ENCODE measurements around the gene CILP.

The CILP gene

GRCh38 chr15:65210770-65211481 lies at the start of gene CILP:
CILP (minus strand) TSS chr15:65211473; CDS start chr15:65209755, 1,718 bp downstream.
- Histone ChIP-seq H3K9me3 (ENCODE audit: low read length) (no peaks in the 10 kb centered on the region), H3K4me1 (ENCODE audit: insufficient read depth, low read length) (peaks cover 43% of the 10 kb centered on the region), H3K4me3 (ENCODE audit: low read depth in 1 of 2, low read length in 2 of 2) (peak within 1 kb of the TSS in 1 of 2 donors; percentile 22), H3K9ac (ENCODE audit: low read length) (no peak within 1 kb of the TSS), H3K27ac (ENCODE audit: low read depth, low read length) (no peak within 1 kb of the TSS), H3K27me3 (ENCODE audit: control insufficient read depth in 1 of 2, insufficient read depth in 2 of 2, low read length in 2 of 2) (no peaks in the 10 kb centered on the region), H3K36me3 (ENCODE audit: insufficient read depth, low read length) (no peaks in the 10 kb centered on the region)

- Histone ChIP-seq H3K27ac (ENCODE audit: low read depth, low read length) (peak overlapping the region; percentile 79), H3K4me3 (ENCODE audit: low read depth in 1 of 2, low read length in 2 of 2) (no peak overlapping the region), H3K4me1 (ENCODE audit: insufficient read depth, low read length) (peaks cover 71% of the 10 kb centered on the region), H3K36me3 (ENCODE audit: insufficient read depth, low read length) (peaks cover 10% of the 10 kb centered on the region), H3K9me3 (ENCODE audit: low read length) (no peaks in the 10 kb centered on the region), H3K9ac (ENCODE audit: low read length) (no peak overlapping the region), H3K27me3 (ENCODE audit: control insufficient read depth in 1 of 2, insufficient read depth in 2 of 2, low read length in 2 of 2) (no peaks in the 10 kb centered on the region)
These were observed 49.7 kb upstream of the CILP start for GRCh38 chr15:65260968-65261367.

- peaks cover 64% of the 10 kb centered on the region for H3K4me1 ChIP-seq (ENCODE audit: insufficient read depth, low read length)
- H3K27ac ChIP-seq (ENCODE audit: low read depth, low read length) = peak overlapping the region; percentile 79
- H3K27me3 ChIP-seq (ENCODE audit: control insufficient read depth in 1 of 2, insufficient read depth in 2 of 2, low read length in 2 of 2) = no peaks in the 10 kb centered on the region
- H3K9ac ChIP-seq (ENCODE audit: low read length) = no peak overlapping the region
- H3K4me3 ChIP-seq (ENCODE audit: low read depth in 1 of 2, low read length in 2 of 2) = peak overlapping the region in 1 of 2 donors; percentile 7
- H3K9me3 ChIP-seq (ENCODE audit: low read length) = no peaks in the 10 kb centered on the region
- H3K36me3 ChIP-seq (ENCODE audit: insufficient read depth, low read length) = peaks cover 10% of the 10 kb centered on the region
These were observed 48.1 kb upstream of the CILP start for GRCh38 chr15:65259367-65259797.

GRCh38 chr15:65258375-65259262 lies 47.3 kb upstream of the CILP start:
- no peaks in the 10 kb centered on the region for H3K9me3 ChIP-seq (ENCODE audit: low read length)
- H3K27ac ChIP-seq (ENCODE audit: low read depth, low read length) = peak overlapping the region; percentile 79
- H3K27me3 ChIP-seq (ENCODE audit: control insufficient read depth in 1 of 2, insufficient read depth in 2 of 2, low read length in 2 of 2) = no peaks in the 10 kb centered on the region
- peak overlapping the region in 1 of 2 donors; percentile 7 for H3K4me3 ChIP-seq (ENCODE audit: low read depth in 1 of 2, low read length in 2 of 2)
- no peak overlapping the region for H3K9ac ChIP-seq (ENCODE audit: low read length)
- peaks cover 10% of the 10 kb centered on the region for H3K36me3 ChIP-seq (ENCODE audit: insufficient read depth, low read length)
- peaks cover 66% of the 10 kb centered on the region for H3K4me1 ChIP-seq (ENCODE audit: insufficient read depth, low read length)

GRCh38 chr15:65255486-65256140 lies 44.3 kb upstream of the CILP start:
- Histone ChIP-seq H3K4me1 (ENCODE audit: insufficient read depth, low read length) (peaks cover 62% of the 10 kb centered on the region), H3K9me3 (ENCODE audit: low read length) (no peaks in the 10 kb centered on the region), H3K27me3 (ENCODE audit: control insufficient read depth in 1 of 2, insufficient read depth in 2 of 2, low read length in 2 of 2) (no peaks in the 10 kb centered on the region), H3K36me3 (ENCODE audit: insufficient read depth, low read length) (peaks cover 8% of the 10 kb centered on the region), H3K4me3 (ENCODE audit: low read depth in 1 of 2, low read length in 2 of 2) (no peak overlapping the region), H3K9ac (ENCODE audit: low read length) (no peak overlapping the region), H3K27ac (ENCODE audit: low read depth, low read length) (no peak overlapping the region)

GRCh38 chr15:65254758-65255157 lies 43.5 kb upstream of the CILP start:
- no peaks in the 10 kb centered on the region for H3K9me3 ChIP-seq (ENCODE audit: low read length)
- no peaks in the 10 kb centered on the region for H3K36me3 ChIP-seq (ENCODE audit: insufficient read depth, low read length)
- peak overlapping the region; percentile 56 for H3K27ac ChIP-seq (ENCODE audit: low read depth, low read length)
- no peaks in the 10 kb centered on the region for H3K27me3 ChIP-seq (ENCODE audit: control insufficient read depth in 1 of 2, insufficient read depth in 2 of 2, low read length in 2 of 2)
- peaks cover 56% of the 10 kb centered on the region for H3K4me1 ChIP-seq (ENCODE audit: insufficient read depth, low read length)
- no peak overlapping the region for H3K9ac ChIP-seq (ENCODE audit: low read length)
- H3K4me3 ChIP-seq (ENCODE audit: low read depth in 1 of 2, low read length in 2 of 2) = peak overlapping the region in 1 of 2 donors; percentile 10

- H3K27me3 ChIP-seq (ENCODE audit: control insufficient read depth in 1 of 2, insufficient read depth in 2 of 2, low read length in 2 of 2) = no peaks in the 10 kb centered on the region
- H3K9ac ChIP-seq (ENCODE audit: low read length) = no peak overlapping the region
- H3K4me1 ChIP-seq (ENCODE audit: insufficient read depth, low read length) = peaks cover 56% of the 10 kb centered on the region
- H3K4me3 ChIP-seq (ENCODE audit: low read depth in 1 of 2, low read length in 2 of 2) = peak overlapping the region in 1 of 2 donors; percentile 10
- H3K36me3 ChIP-seq (ENCODE audit: insufficient read depth, low read length) = no peaks in the 10 kb centered on the region
- H3K27ac ChIP-seq (ENCODE audit: low read depth, low read length) = peak overlapping the region; percentile 56
- H3K9me3 ChIP-seq (ENCODE audit: low read length) = no peaks in the 10 kb centered on the region
These were observed 43.1 kb upstream of the CILP start for GRCh38 chr15:65254356-65254755.

- Histone ChIP-seq H3K27ac (ENCODE audit: low read depth, low read length) (no peak overlapping the region), H3K9ac (ENCODE audit: low read length) (no peak overlapping the region), H3K27me3 (ENCODE audit: control insufficient read depth in 1 of 2, insufficient read depth in 2 of 2, low read length in 2 of 2) (no peaks in the 10 kb centered on the region), H3K4me3 (ENCODE audit: low read depth in 1 of 2, low read length in 2 of 2) (no peak overlapping the region), H3K36me3 (ENCODE audit: insufficient read depth, low read length) (no peaks in the 10 kb centered on the region), H3K4me1 (ENCODE audit: insufficient read depth, low read length) (peaks cover 49% of the 10 kb centered on the region), H3K9me3 (ENCODE audit: low read length) (no peaks in the 10 kb centered on the region)
These were observed 38.4 kb upstream of the CILP start for GRCh38 chr15:65249641-65250040.

- H3K4me1 ChIP-seq (ENCODE audit: insufficient read depth, low read length) = peaks cover 42% of the 10 kb centered on the region
- no peaks in the 10 kb centered on the region for H3K27me3 ChIP-seq (ENCODE audit: control insufficient read depth in 1 of 2, insufficient read depth in 2 of 2, low read length in 2 of 2)
- no peak overlapping the region for H3K9ac ChIP-seq (ENCODE audit: low read length)
- H3K4me3 ChIP-seq (ENCODE audit: low read depth in 1 of 2, low read length in 2 of 2) = no peak overlapping the region
- H3K27ac ChIP-seq (ENCODE audit: low read depth, low read length) = no peak overlapping the region
- H3K9me3 ChIP-seq (ENCODE audit: low read length) = no peaks in the 10 kb centered on the region
- no peaks in the 10 kb centered on the region for H3K36me3 ChIP-seq (ENCODE audit: insufficient read depth, low read length)
These were observed 37.4 kb upstream of the CILP start for GRCh38 chr15:65248511-65249255.

- no peak overlapping the region for H3K27ac ChIP-seq (ENCODE audit: low read depth, low read length)
- H3K36me3 ChIP-seq (ENCODE audit: insufficient read depth, low read length) = no peaks in the 10 kb centered on the region
- H3K4me3 ChIP-seq (ENCODE audit: low read depth in 1 of 2, low read length in 2 of 2) = no peak overlapping the region
- H3K9me3 ChIP-seq (ENCODE audit: low read length) = no peaks in the 10 kb centered on the region
- H3K9ac ChIP-seq (ENCODE audit: low read length) = no peak overlapping the region
- no peaks in the 10 kb centered on the region for H3K27me3 ChIP-seq (ENCODE audit: control insufficient read depth in 1 of 2, insufficient read depth in 2 of 2, low read length in 2 of 2)
- H3K4me1 ChIP-seq (ENCODE audit: insufficient read depth, low read length) = peaks cover 33% of the 10 kb centered on the region
These were observed 35.7 kb upstream of the CILP start for GRCh38 chr15:65246939-65247338.

Data from muscle layer of colon (tissue), 2 donors.